Astrocyte of the hippocampus (primary cell): ENCODE results near the gene STING1.

Experiments used
- DNase-seq: peaks from one replicate; pipeline ENCODE4 v3.0.0; 2011; ENCODE audit warnings: low read depth, low spot score

The STING1 gene

GRCh38 chr5:139468421-139468931 lies 14.1 kb downstream of the STING1 start:
- no peak for DNase-seq

- DNase-seq = no peak
These were observed 19.8 kb downstream of the STING1 start, which contains the start of gene ECSCR for GRCh38 chr5:139462586-139463276. TSS of gene ECSCR (minus strand) at chr5:139462743. CDS start at chr5:139462670, 73 bp downstream.

- DNase-seq = peak; percentile 72
These were observed 20.9 kb downstream of the STING1 start for GRCh38 chr5:139461698-139462097.

GRCh38 chr5:139461176-139461575 lies 21.4 kb downstream of the STING1 start:
- DNase-seq = no peak

- DNase-seq = peak; percentile 51
These were observed 22.1 kb downstream of the STING1 start for GRCh38 chr5:139460455-139460854.

- DNase-seq = peak; percentile 46
These were observed 23.1 kb downstream of the STING1 start for GRCh38 chr5:139459451-139459934.

- peak; percentile 76 for DNase-seq
These were observed 23.8 kb downstream of the STING1 start for GRCh38 chr5:139458580-139459407.

GRCh38 chr5:139457653-139458306 lies 24.8 kb downstream of the STING1 start:
- DNase-seq = no peak

- no peak for DNase-seq
These were observed 25.3 kb downstream of the STING1 start for GRCh38 chr5:139457241-139457640.

- no peak for DNase-seq
These were observed 25.8 kb downstream of the STING1 start for GRCh38 chr5:139456776-139457175.

- no peak for DNase-seq
These were observed 27.8 kb downstream of the STING1 start for GRCh38 chr5:139454568-139455290.

GRCh38 chr5:139453683-139454567 lies 28.6 kb downstream of the STING1 start:
- no peak for DNase-seq

- no peak for DNase-seq
These were observed 30.5 kb downstream of the STING1 start for GRCh38 chr5:139451878-139452660.

- DNase-seq = no peak
These were observed 31.4 kb downstream of the STING1 start for GRCh38 chr5:139451176-139451575.

GRCh38 chr5:139446956-139447779 lies 35.4 kb downstream of the STING1 start:
- DNase-seq = no peak

GRCh38 chr5:139445325-139446170 lies 37.0 kb downstream of the STING1 start:
- DNase-seq = peak; percentile 80

- peak; percentile 59 for DNase-seq
These were observed 38.6 kb downstream of the STING1 start for GRCh38 chr5:139443831-139444453.
